Peyer's patch (tissue), 4 donors: ENCODE measurements around the gene TBC1D9B.

Experiments used
- POLR2A ChIP-seq, 2 donors: fragments of 450-650 bp; IDR thresholded peaks; one replicate each; pipeline ENCODE4 v1.5.1; 2017; ENCODE audit warnings: antibody characterized with exemption in 2 of 2, mild to moderate bottlenecking in 2 of 2, moderate library complexity in 2 of 2
- TF ChIP-seq, protein P1 (sequence below), 6 experiments: fragments of 450-650 bp in 4 of 6; fragments of 200-600 bp in 2 of 6; sonication (generic) in 1 of 6; IDR thresholded peaks; one replicate each; pipeline ENCODE4 v1.5.1; 2017 to 2019; ENCODE audit warnings: antibody characterized with exemption in 6 of 6, mild to moderate bottlenecking in 3 of 6, moderate library complexity in 1 of 6

GRCh38 chr5:179909224-179909623 is 1.5 kb upstream of the TBC1D9B start:
- no peak for TF ChIP-seq POLR2A (IDR thresholded peaks at IDR 0.05)
- TF ChIP-seq, protein P1, sequence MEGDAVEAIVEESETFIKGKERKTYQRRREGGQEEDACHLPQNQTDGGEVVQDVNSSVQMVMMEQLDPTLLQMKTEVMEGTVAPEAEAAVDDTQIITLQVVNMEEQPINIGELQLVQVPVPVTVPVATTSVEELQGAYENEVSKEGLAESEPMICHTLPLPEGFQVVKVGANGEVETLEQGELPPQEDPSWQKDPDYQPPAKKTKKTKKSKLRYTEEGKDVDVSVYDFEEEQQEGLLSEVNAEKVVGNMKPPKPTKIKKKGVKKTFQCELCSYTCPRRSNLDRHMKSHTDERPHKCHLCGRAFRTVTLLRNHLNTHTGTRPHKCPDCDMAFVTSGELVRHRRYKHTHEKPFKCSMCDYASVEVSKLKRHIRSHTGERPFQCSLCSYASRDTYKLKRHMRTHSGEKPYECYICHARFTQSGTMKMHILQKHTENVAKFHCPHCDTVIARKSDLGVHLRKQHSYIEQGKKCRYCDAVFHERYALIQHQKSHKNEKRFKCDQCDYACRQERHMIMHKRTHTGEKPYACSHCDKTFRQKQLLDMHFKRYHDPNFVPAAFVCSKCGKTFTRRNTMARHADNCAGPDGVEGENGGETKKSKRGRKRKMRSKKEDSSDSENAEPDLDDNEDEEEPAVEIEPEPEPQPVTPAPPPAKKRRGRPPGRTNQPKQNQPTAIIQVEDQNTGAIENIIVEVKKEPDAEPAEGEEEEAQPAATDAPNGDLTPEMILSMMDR (IDR thresholded peaks at IDR 0.05), result no peak
